Measurements from ENCODE around the gene TBX3. TPM values are rescaled to one million over a fixed set of nuclear protein-coding genes. Genes with fewer than 3 reads are reported as not detected.

Gene TBX3
- total and polyA plus RNA-seq, 10 of the 15 experiments (the other 5 are each of a cell fraction or from before 2014, with no cell fraction given) = 0.04 to 0.28 (median 0.08) TPM; not detected in 7

DNA sequence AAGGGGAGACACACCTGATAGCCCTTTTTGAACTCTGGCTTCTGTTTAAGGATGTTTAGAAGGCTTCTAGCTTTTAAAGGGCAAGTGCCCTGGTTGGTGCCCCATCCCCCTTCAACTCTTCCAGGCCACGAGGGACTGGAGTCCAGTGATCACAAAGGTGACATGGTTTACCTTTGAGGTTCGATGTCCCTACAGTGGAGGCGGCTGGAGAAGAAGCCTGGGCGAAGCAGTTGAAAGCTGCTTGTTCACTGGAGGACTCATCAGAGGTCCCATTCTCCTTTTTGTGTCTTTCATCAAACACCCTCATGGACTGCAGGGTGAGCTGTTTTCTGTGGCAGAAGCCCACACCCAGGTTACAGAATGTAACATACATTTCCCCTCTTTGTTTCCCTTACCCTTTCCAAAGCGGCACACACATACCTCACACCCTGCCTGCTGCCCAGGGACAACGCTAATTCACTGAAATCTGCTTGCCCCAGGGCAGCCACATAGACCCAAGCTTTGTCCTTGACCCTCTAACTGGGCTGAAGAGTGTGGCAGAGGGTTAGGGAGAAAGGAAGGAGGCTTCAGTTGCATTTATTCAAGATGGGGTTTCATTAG, 7.7 kb downstream of the TBX3 start:
- Histone ChIP-seq H4K20me1 (ENCODE audit: control insufficient read depth, insufficient read depth) (no peaks in the 10 kb centered on the region), H3K9ac (ENCODE audit: control insufficient read depth, insufficient read depth, low read length) (no peak overlapping the region), H3K36me3 (ENCODE audit: control insufficient read depth in 2 of 2, insufficient read depth in 2 of 2, low read length in 1 of 2) (no peaks in the 10 kb centered on the region), H3K27me3 (replicated peaks in 1 of 2; ENCODE audit: control insufficient read depth in 2 of 2, insufficient read depth in 2 of 2, low read length in 1 of 2) (peaks cover 0 to 8% of the 10 kb centered on the region in 2 experiments), H3K9me3 (replicated peaks; ENCODE audit: control insufficient read depth, insufficient read depth, low read length) (no peaks in the 10 kb centered on the region), H2AFZ (ENCODE audit: control insufficient read depth, low read depth, low read length) (no peak overlapping the region), H3K4me3 (no peak overlapping the region), H3K27ac (ENCODE audit: control insufficient read depth, insufficient read depth) (no peak overlapping the region), H3K79me2 (ENCODE audit: control insufficient read depth, insufficient read depth, low read length) (no peaks in the 10 kb centered on the region), H3K4me2 (ENCODE audit: control insufficient read depth, insufficient read depth) (no peak overlapping the region), H3K4me1 (ENCODE audit: control insufficient read depth, insufficient read depth, low read length) (no peaks in the 10 kb centered on the region)
- POLR2A ChIA-PET = no interaction called here
- DNase-seq (ENCODE audit: low read depth, low spot score) = no peak
- intact Hi-C loops (cut with micrococcal nuclease; ENCODE audit: unreplicated experiment) = no loop called here
- SMC1A ChIA-PET (ENCODE audit: uncharacterized antibody, unreplicated experiment) = no interaction called here
- WGBS (ENCODE audit: insufficient coverage, insufficient replicate concordance, low lambda C conversion rate, missing lambda C conversion rate) = 35% methylated on average over 6 of the region's 6 CpGs
- no TSS peak for BruUV-seq (replicated peaks)
- TF ChIP-seq ZNF384 (IDR thresholded peaks at IDR 0.05; ENCODE audit: borderline replicate concordance, low read depth, low read length) (no peak), BRCA1 (IDR thresholded peaks at IDR 0.05; ENCODE audit: low read depth, low read length) (no peak), ATF7 (IDR thresholded peaks at IDR 0.05; ENCODE audit: low read depth) (no peak), FOXK2 (IDR thresholded peaks at IDR 0.05) (no peak), TARDBP (IDR thresholded peaks at IDR 0.05; ENCODE audit: borderline replicate concordance) (no peak), PAX8 (IDR thresholded peaks at IDR 0.05) (no peak), MTA3 (IDR thresholded peaks at IDR 0.05; ENCODE audit: borderline replicate concordance, low read length) (no peak), STAT1 (conservative IDR thresholded peaks at IDR 0.05) (no peak), ESRRA (IDR thresholded peaks at IDR 0.05; ENCODE audit: low read length) (no peak)
- TF ChIP-seq, protein P1, sequence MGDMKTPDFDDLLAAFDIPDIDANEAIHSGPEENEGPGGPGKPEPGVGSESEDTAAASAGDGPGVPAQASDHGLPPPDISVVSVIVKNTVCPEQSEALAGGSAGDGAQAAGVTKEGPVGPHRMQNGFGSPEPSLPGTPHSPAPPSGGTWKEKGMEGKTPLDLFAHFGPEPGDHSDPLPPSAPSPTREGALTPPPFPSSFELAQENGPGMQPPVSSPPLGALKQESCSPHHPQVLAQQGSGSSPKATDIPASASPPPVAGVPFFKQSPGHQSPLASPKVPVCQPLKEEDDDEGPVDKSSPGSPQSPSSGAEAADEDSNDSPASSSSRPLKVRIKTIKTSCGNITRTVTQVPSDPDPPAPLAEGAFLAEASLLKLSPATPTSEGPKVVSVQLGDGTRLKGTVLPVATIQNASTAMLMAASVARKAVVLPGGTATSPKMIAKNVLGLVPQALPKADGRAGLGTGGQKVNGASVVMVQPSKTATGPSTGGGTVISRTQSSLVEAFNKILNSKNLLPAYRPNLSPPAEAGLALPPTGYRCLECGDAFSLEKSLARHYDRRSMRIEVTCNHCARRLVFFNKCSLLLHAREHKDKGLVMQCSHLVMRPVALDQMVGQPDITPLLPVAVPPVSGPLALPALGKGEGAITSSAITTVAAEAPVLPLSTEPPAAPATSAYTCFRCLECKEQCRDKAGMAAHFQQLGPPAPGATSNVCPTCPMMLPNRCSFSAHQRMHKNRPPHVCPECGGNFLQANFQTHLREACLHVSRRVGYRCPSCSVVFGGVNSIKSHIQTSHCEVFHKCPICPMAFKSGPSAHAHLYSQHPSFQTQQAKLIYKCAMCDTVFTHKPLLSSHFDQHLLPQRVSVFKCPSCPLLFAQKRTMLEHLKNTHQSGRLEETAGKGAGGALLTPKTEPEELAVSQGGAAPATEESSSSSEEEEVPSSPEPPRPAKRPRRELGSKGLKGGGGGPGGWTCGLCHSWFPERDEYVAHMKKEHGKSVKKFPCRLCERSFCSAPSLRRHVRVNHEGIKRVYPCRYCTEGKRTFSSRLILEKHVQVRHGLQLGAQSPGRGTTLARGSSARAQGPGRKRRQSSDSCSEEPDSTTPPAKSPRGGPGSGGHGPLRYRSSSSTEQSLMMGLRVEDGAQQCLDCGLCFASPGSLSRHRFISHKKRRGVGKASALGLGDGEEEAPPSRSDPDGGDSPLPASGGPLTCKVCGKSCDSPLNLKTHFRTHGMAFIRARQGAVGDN (IDR thresholded peaks at IDR 0.05) = no peak
- TF ChIP-seq, protein P2, sequence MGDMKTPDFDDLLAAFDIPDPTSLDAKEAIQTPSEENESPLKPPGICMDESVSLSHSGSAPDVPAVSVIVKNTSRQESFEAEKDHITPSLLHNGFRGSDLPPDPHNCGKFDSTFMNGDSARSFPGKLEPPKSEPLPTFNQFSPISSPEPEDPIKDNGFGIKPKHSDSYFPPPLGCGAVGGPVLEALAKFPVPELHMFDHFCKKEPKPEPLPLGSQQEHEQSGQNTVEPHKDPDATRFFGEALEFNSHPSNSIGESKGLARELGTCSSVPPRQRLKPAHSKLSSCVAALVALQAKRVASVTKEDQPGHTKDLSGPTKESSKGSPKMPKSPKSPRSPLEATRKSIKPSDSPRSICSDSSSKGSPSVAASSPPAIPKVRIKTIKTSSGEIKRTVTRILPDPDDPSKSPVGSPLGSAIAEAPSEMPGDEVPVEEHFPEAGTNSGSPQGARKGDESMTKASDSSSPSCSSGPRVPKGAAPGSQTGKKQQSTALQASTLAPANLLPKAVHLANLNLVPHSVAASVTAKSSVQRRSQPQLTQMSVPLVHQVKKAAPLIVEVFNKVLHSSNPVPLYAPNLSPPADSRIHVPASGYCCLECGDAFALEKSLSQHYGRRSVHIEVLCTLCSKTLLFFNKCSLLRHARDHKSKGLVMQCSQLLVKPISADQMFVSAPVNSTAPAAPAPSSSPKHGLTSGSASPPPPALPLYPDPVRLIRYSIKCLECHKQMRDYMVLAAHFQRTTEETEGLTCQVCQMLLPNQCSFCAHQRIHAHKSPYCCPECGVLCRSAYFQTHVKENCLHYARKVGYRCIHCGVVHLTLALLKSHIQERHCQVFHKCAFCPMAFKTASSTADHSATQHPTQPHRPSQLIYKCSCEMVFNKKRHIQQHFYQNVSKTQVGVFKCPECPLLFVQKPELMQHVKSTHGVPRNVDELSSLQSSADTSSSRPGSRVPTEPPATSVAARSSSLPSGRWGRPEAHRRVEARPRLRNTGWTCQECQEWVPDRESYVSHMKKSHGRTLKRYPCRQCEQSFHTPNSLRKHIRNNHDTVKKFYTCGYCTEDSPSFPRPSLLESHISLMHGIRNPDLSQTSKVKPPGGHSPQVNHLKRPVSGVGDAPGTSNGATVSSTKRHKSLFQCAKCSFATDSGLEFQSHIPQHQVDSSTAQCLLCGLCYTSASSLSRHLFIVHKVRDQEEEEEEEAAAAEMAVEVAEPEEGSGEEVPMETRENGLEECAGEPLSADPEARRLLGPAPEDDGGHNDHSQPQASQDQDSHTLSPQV (IDR thresholded peaks at IDR 0.05) = no peak
- in situ Hi-C loops (cut with MboI) = no loop called here
- FAIRE-seq = no peak
- ATAC-seq = no peak
- CTCF ChIA-PET = no interaction called here
- RAD21 ChIA-PET (ENCODE audit: unreplicated experiment) = no interaction called here
